Kidney (tissue), 14 donors: Measurements from ENCODE around the gene FAM240B. TPM values are rescaled to one million over a fixed set of nuclear protein-coding genes. Genes with fewer than 3 reads are reported as not detected.

Experiments used
- DNase-seq, 5 donors: peaks; one replicate each; pipeline ENCODE4 v3.0.0-alpha.2; 2013 to 2020
- FAIRE-seq: peaks from 2 replicates; lab custom pipeline; 2012; peaks lifted over from hg19 to GRCh38; lab: Jason Lieb, UNC
- H3K27ac ChIP-seq, 2 donors: one replicate each; pipeline ENCODE4 v1.7.0; 2013; ENCODE audit warnings: low read depth in 2 of 2, low read length in 2 of 2, inconsistent platforms in 1 of 2
- H3K27me3 ChIP-seq: one replicate; pipeline ENCODE4 v1.7.1; 2013; ENCODE audit warnings: low read length, inconsistent platforms; ENCODE audit not compliant: control insufficient read depth, insufficient read depth
- H3K36me3 ChIP-seq, 3 donors: one replicate each; pipeline versions ENCODE4 v1.7.0 to v1.7.1; 2013; ENCODE audit warnings: low read length in 3 of 3, control low read depth in 1 of 3, inconsistent platforms in 1 of 3; ENCODE audit not compliant: insufficient read depth in 3 of 3, control insufficient read depth in 2 of 3
- H3K4me1 ChIP-seq, 3 donors: one replicate each; pipeline versions ENCODE4 v1.7.0 to v1.7.1; 2013; ENCODE audit warnings: low read length in 3 of 3, inconsistent platforms in 1 of 3, low read depth in 1 of 3; ENCODE audit not compliant: control insufficient read depth in 2 of 3, insufficient read depth in 2 of 3
- H3K4me3 ChIP-seq, 3 donors: one replicate each; pipeline versions ENCODE4 v1.7.0 to v1.8.1; 2013; ENCODE audit warnings: low read length in 3 of 3, control low read depth in 1 of 3, inconsistent platforms in 1 of 3
- H3K9ac ChIP-seq, 3 donors: one replicate each; pipeline versions ENCODE4 v1.7.0 to v1.7.1; 2013; ENCODE audit warnings: low read length in 3 of 3, control low read depth in 1 of 3, inconsistent platforms in 1 of 3
- H3K9me3 ChIP-seq, 3 donors: one replicate each; pipeline versions ENCODE4 v1.7.0 to v1.7.1; 2013; ENCODE audit warnings: low read length in 3 of 3, control low read depth in 1 of 3, inconsistent platforms in 1 of 3; ENCODE audit not compliant: control insufficient read depth in 2 of 3, insufficient read depth in 1 of 3
- CTCF ChIP-seq: IDR thresholded peaks from 3 replicates; pipeline ENCODE4 v1.5.1; 2012; ENCODE audit warnings: mild to moderate bottlenecking, moderate library complexity, borderline replicate concordance; ENCODE audit not compliant: insufficient read depth; ENCODE audit errors: extremely low read depth
- intact Hi-C: fragments of 100-400 bp; cut with DNase I; formaldehyde crosslinking; loops from one replicate; pipeline ENCODE4 v1.11.1; 2022
- polyA plus RNA-seq: library from polyadenylated mRNA; stranded (reverse); fragments of 350-450 nt; fragmentation: Illumina TruSeq; extraction: RNeasy Lipid Tissue Mini Kit (QIAGEN cat#74804); gene quantifications from one replicate; pipeline ENCODE4 v1.2.3, GENCODE V29; 2014; ENCODE audit warnings: low read depth, low replicate concordance; ENCODE audit not compliant: insufficient read depth
- total RNA-seq: library from RNA; stranded (reverse); fragmentation: NEBNext Ultra II Directional; extraction: Animal tissue kit (Norgen Biotek cat#: 25700); gene quantifications from one replicate; pipeline ENCODE4 v1.2.1, GENCODE V29; 2021
- donor health status: control.
- donor health status: control.
- donor health status: control.
- donor health status: control.
- donor health status: control.
- donor health status: DM: yes; HTN: yes; CAD: no.
- donor health status: Normal renal cell carcinoma (clear cell type).

FAM240B gene
- total and polyA plus RNA-seq, 2 donors from 2014 or later, result not detected

- Histone ChIP-seq H3K9ac (no peak overlapping the region), H3K27me3 (no peaks in the 10 kb centered on the region), H3K36me3 (no peaks in the 10 kb centered on the region), H3K4me1 (no peaks in the 10 kb centered on the region), H3K4me3 (no peak overlapping the region), H3K9me3 (no peaks in the 10 kb centered on the region), H3K27ac (no peak overlapping the region)
- DNase-seq (no peak), FAIRE-seq (no peak)
- TF ChIP-seq CTCF, result no peak
- intact Hi-C loops, result no loop called here
These were observed 60.4 kb downstream of the FAM240B start for GRCh38 chr9:38659538-38659937.

- intact Hi-C loops, result no loop called here
- H3K4me3 ChIP-seq, result no peak overlapping the region
These were observed 63.0 kb downstream of the FAM240B start for GRCh38 chr9:38656896-38657295.

GRCh38 chr9:38652486-38652885, 67.4 kb downstream of the FAM240B start:
- no peak overlapping the region for H3K27ac ChIP-seq

More at GRCh38 chr9:38656896-38657295, 63.0 kb downstream of the FAM240B start:
- Histone ChIP-seq H3K27ac (no peak overlapping the region), H3K27me3 (no peaks in the 10 kb centered on the region), H3K36me3 (no peaks in the 10 kb centered on the region), H3K4me1 (no peaks in the 10 kb centered on the region), H3K9ac (no peak overlapping the region), H3K9me3 (no peaks in the 10 kb centered on the region)
- TF ChIP-seq CTCF, result no peak
- no peak for DNase-seq
- no peak for FAIRE-seq

More at GRCh38 chr9:38652486-38652885, 67.4 kb downstream of the FAM240B start:
- DNase-seq, result no peak
- Histone ChIP-seq H3K4me1 (no peaks in the 10 kb centered on the region), H3K9ac (no peak overlapping the region), H3K9me3 (no peaks in the 10 kb centered on the region), H3K27me3 (no peaks in the 10 kb centered on the region), H3K4me3 (no peak overlapping the region), H3K36me3 (no peaks in the 10 kb centered on the region)
- FAIRE-seq, result no peak
- no peak for TF ChIP-seq CTCF
- intact Hi-C loops, result no loop called here
